ENCODE measurements around the gene POLK. TPM values are rescaled to one million over a fixed set of nuclear protein-coding genes. Genes with fewer than 3 reads are reported as not detected.

The POLK gene
- total and polyA plus RNA-seq, 8 donors, result 32.1 to 43.9 (median 34.1) TPM

GRCh38 chr5:75550597-75550996 is 38.9 kb downstream of the POLK start:
- intact Hi-C loops (cut with DNase I), result no loop called here
- Histone ChIP-seq H3K9me3 (no peaks in the 10 kb centered on the region), H3K27ac (no peak overlapping the region), H3K4me1 (no peaks in the 10 kb centered on the region), H3K36me3 (peaks cover 0 to 32% of the 10 kb centered on the region in 2 donors), H3K4me3 (no peak overlapping the region), H3K27me3 (no peaks in the 10 kb centered on the region)
- no peak for TF ChIP-seq CTCF (IDR thresholded peaks at IDR 0.05)
- no peak for ATAC-seq
- DNase-seq, result no peak

GRCh38 chr5:75551471-75551870 is 39.8 kb downstream of the POLK start:
- no peak for TF ChIP-seq CTCF (IDR thresholded peaks at IDR 0.05)
- H3K4me1 ChIP-seq, result no peaks in the 10 kb centered on the region
- peaks cover 0 to 32% of the 10 kb centered on the region in 2 donors for H3K36me3 ChIP-seq
- no peaks in the 10 kb centered on the region for H3K9me3 ChIP-seq
- H3K27me3 ChIP-seq, result no peaks in the 10 kb centered on the region
- intact Hi-C loops (cut with DNase I), result no loop called here
- no peak for DNase-seq
- H3K4me3 ChIP-seq, result no peak overlapping the region
- no peak for ATAC-seq
- H3K27ac ChIP-seq, result no peak overlapping the region

- Histone ChIP-seq H3K27me3 (no peaks in the 10 kb centered on the region), H3K4me1 (peaks cover 0 to 2% of the 10 kb centered on the region in 2 donors), H3K36me3 (peaks cover 0 to 43% of the 10 kb centered on the region in 2 donors), H3K4me3 (no peak overlapping the region), H3K9me3 (no peaks in the 10 kb centered on the region), H3K27ac (no peak overlapping the region)
- intact Hi-C loops (cut with DNase I), result no loop called here
- DNase-seq (no peak), ATAC-seq (no peak)
- TF ChIP-seq CTCF (IDR thresholded peaks at IDR 0.05), result no peak
Measured at GRCh38 chr5:75552764-75553163, 41.1 kb downstream of the POLK start.

GRCh38 chr5:75553358-75553757 is 41.7 kb downstream of the POLK start:
- no peak overlapping the region for H3K4me3 ChIP-seq
- TF ChIP-seq CTCF (IDR thresholded peaks at IDR 0.05), result no peak
- H3K36me3 ChIP-seq, result peaks cover 0 to 45% of the 10 kb centered on the region in 2 donors
- ATAC-seq (no peak), DNase-seq (no peak)
- peaks cover 0 to 7% of the 10 kb centered on the region in 2 donors for H3K4me1 ChIP-seq
- no peak overlapping the region for H3K27ac ChIP-seq
- no peaks in the 10 kb centered on the region for H3K9me3 ChIP-seq
- no peaks in the 10 kb centered on the region for H3K27me3 ChIP-seq
- intact Hi-C loops (cut with DNase I), result no loop called here

- peaks cover 0 to 3% of the 10 kb centered on the region in 2 donors for H3K9me3 ChIP-seq
- DNase-seq, result no peak
Measured at GRCh38 chr5:75558221-75558620, 46.5 kb downstream of the POLK start.

More at GRCh38 chr5:75558221-75558620, 46.5 kb downstream of the POLK start:
- Histone ChIP-seq H3K4me3 (no peak overlapping the region), H3K27me3 (no peaks in the 10 kb centered on the region), H3K36me3 (peaks cover 0 to 32% of the 10 kb centered on the region in 2 donors), H3K27ac (peak overlapping the region in 1 of 2 donors; percentile 77), H3K4me1 (peaks cover 0 to 23% of the 10 kb centered on the region in 2 donors)
- no peak for ATAC-seq
- intact Hi-C loops (cut with DNase I), result no loop called here
- no peak for TF ChIP-seq CTCF (IDR thresholded peaks at IDR 0.05)

Data from left lung (tissue), 10 donors.